Iris pigment epithelial cell (primary cell): ENCODE data around the gene SPSB2.
A peak's percentile ranks its signal among the peaks of the same experiment; 100 is the strongest.
"Not testable (repeated sequence)": the region's sequence is repeated elsewhere in the genome, so short reads cannot be mapped to it uniquely, and the experiment has no call there.

Experiments
- DNase-seq: peaks from one replicate; pipeline ENCODE4 v3.0.0-alpha.2; 2011; ENCODE audit warnings: low read depth

The SPSB2 gene

GRCh38 chr12:6902448-6902847, 29.3 kb upstream of the SPSB2 start:
- DNase-seq: no peak

- DNase-seq: peak; percentile 47
Observed at GRCh38 chr12:6899837-6900519, 26.9 kb upstream of the SPSB2 start.

GRCh38 chr12:6899427-6899826, 26.3 kb upstream of the SPSB2 start:
- DNase-seq: no peak

- DNase-seq: no peak
Observed at GRCh38 chr12:6896846-6897435, 23.8 kb upstream of the SPSB2 start.

GRCh38 chr12:6894321-6894720, 21.2 kb upstream of the SPSB2 start:
- no peak for DNase-seq

GRCh38 chr12:6892683-6893082, 19.6 kb upstream of the SPSB2 start:
- DNase-seq: not testable (repeated sequence)

- no peak for DNase-seq
Observed at GRCh38 chr12:6891646-6892001, 18.5 kb upstream of the SPSB2 start.

GRCh38 chr12:6890789-6891645, 17.9 kb upstream of the SPSB2 start:
- DNase-seq: peak; percentile 95

- not testable (repeated sequence) for DNase-seq
Observed at GRCh38 chr12:6889775-6890573, 16.9 kb upstream of the SPSB2 start.

- DNase-seq: not testable (repeated sequence)
Observed at GRCh38 chr12:6888794-6889193, 15.7 kb upstream of the SPSB2 start.

GRCh38 chr12:6888360-6888759, 15.3 kb upstream of the SPSB2 start:
- no peak for DNase-seq

GRCh38 chr12:6887460-6887859, 14.4 kb upstream of the SPSB2 start:
- DNase-seq: no peak

GRCh38 chr12:6886206-6886999, 13.3 kb upstream of the SPSB2 start:
- not testable (repeated sequence) for DNase-seq

GRCh38 chr12:6884539-6884938, 11.4 kb upstream of the SPSB2 start:
- DNase-seq: no peak

GRCh38 chr12:6883683-6884082, 10.6 kb upstream of the SPSB2 start:
- DNase-seq: no peak

- DNase-seq: no peak
Observed at GRCh38 chr12:6883252-6883651, 10.1 kb upstream of the SPSB2 start.

- not testable (repeated sequence) for DNase-seq
Observed at GRCh38 chr12:6879824-6880223, 6.7 kb upstream of the SPSB2 start.

GRCh38 chr12:6874015-6874368, 889 bp upstream of the SPSB2 start:
- not testable (repeated sequence) for DNase-seq

- DNase-seq: peak; percentile 59
Observed at GRCh38 chr12:6872073-6873048, 742 bp downstream of the SPSB2 start.
